GM08714 (cell line): Measurements from ENCODE around the gene KCNK10.

Source experiments
- H3K4me3 ChIP-seq: fragments of 200-500 bp; sonication (Bioruptor generic); 2 replicates; pipeline ENCODE4 v1.5.1; 2014; ENCODE audit warnings: mild to moderate bottlenecking, low read length, inconsistent platforms
- ZNF274 ChIP-seq: IDR thresholded peaks from 2 replicates; pipeline ENCODE4 v1.6.1; 2012; ENCODE audit warnings: mild to moderate bottlenecking, low read depth, low read length

The KCNK10 gene

GRCh38 chr14:88184956-88185355 is 138.1 kb downstream of the KCNK10 start:
- no peak overlapping the region for H3K4me3 ChIP-seq
- no peak for TF ChIP-seq ZNF274

GRCh38 chr14:88181072-88181471 is 142.0 kb downstream of the KCNK10 start:
- H3K4me3 ChIP-seq: no peak overlapping the region
- TF ChIP-seq ZNF274: no peak

DNA sequence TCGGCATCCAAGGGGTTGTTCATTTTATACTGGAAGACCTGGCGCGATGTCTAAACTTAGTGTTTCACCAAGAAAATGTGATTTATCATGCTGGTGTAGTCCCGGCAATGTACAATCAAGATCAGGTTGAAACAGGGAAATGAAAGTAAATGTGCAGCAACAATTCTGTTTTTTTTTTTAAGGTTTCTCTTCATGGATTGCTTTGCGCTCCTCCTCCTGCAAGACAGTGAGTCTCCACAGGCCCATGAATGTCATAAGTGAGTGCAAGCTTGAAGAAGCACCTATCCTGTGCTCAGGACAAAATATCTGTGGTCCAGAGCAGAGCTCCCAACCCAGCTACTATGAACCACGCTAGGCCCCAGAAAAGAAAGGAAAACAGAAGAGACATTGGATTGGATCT is 143.4 kb downstream of the KCNK10 start:
- no peak for TF ChIP-seq ZNF274
- H3K4me3 ChIP-seq: no peak overlapping the region

GRCh38 chr14:88170333-88170732 is 152.7 kb downstream of the KCNK10 start:
- no peak for TF ChIP-seq ZNF274
- H3K4me3 ChIP-seq: no peak overlapping the region

GRCh38 chr14:88168498-88169165 is 154.4 kb downstream of the KCNK10 start:
- no peak for TF ChIP-seq ZNF274
- no peak overlapping the region for H3K4me3 ChIP-seq

DNA sequence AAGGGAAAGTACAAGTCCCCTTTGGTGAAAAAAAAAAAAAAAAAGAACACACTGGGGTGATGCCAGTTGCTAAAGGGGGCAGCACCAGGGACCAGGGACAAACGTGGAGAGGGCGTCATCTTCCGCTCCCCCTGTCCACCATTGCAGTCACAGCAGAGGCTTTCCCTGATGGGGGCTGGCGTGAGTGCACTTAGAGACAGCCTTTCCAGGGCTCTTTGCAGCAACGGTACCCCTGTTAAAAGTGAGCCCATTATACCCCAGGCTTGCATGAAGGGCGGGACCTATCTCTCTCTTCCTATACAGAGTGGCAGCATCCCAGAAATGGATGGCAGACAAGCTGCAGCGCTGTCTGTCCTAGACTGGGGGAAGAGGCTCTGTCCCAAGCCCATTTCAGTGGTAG is 155.0 kb downstream of the KCNK10 start:
- H3K4me3 ChIP-seq: no peak overlapping the region
- TF ChIP-seq ZNF274: no peak

DNA sequence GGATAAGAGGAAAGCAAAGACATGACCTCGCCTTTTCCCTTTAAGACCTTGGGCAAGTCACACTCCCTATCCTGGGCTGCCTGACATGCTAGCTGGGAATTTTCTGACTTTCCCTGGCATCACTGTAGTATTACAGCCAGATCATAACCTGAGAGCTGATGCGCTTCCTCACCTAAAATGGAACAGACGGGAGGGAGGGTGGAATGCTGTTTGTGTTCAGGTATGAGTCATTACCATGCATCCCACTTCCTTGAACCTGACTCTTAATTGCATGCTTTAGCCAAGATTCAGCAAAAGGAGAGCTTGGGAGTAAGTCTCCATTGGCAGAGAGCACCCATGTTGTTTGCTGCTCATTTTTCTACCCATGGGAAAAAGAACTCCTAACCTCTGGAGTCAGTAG is 156.5 kb downstream of the KCNK10 start:
- no peak overlapping the region for H3K4me3 ChIP-seq

GRCh38 chr14:88164906-88165534 is 158.0 kb downstream of the KCNK10 start:
- H3K4me3 ChIP-seq: no peak overlapping the region
- no peak for TF ChIP-seq ZNF274

More for the DNA sequence above, 156.5 kb downstream of the KCNK10 start:
- no peak for TF ChIP-seq ZNF274

DNA sequence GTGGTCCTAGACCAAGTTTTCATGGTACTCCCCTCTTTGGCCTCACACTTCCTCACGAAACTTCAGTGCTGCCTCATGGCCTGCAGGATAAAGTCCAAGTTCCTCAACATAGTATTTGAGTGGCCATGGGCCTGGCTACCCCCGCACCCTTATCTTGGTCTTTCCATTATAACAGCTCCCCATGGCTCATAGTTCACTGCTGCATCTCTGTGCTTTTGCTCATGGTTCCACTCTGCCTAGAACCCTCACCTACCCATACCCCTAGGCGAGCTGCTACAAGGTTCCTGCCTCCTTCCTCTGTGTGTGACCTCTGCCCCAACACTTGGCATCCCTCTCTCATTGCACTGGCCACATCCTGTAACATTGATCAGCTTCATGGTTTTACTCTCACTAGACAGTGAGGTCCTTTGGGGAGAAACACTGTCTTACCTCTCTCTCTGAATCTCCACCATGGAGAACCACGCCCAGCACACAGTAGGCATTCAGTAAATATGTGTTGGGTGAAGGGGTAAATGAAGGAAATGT is 159.3 kb downstream of the KCNK10 start:
- H3K4me3 ChIP-seq: no peak overlapping the region
- TF ChIP-seq ZNF274: no peak

DNA sequence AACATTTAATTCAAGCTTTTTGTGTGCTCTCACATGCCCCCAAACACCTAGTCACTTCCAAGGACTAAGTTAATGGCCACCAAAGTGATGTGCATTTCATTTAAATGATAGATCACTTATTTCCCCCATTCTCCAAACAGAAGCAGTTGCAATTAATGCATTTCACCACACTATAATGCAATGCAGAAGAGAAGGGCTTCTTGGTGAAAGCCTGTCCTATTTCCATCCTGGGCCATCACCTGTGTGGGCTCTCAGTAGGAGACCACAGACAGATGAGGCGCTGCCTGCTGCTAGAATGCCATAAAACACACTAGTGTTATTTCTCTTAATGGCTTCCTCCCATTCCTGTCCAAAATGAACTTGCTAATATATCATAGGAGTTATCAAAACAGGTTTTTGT is 166.9 kb downstream of the KCNK10 start:
- TF ChIP-seq ZNF274: no peak
- H3K4me3 ChIP-seq: no peak overlapping the region

DNA sequence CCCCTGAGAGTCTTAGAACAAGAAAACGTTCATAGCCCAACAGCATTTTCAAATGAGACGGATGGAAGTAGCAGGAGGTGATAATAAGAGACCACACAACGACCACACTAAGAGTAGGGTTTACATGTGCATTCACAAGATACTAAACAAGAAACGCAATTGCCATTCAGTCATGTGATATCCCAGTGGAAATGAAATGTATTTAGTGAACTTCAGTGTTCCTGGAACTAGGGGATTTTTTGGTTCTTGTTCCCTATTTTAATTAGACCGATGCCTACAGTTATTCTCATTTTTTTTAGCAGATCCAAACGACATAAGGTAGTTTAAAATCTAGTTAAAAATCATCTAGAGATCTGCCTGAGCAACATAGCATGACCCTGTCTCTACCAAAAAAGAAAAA is 168.1 kb downstream of the KCNK10 start:
- no peak overlapping the region for H3K4me3 ChIP-seq
- TF ChIP-seq ZNF274: no peak

DNA sequence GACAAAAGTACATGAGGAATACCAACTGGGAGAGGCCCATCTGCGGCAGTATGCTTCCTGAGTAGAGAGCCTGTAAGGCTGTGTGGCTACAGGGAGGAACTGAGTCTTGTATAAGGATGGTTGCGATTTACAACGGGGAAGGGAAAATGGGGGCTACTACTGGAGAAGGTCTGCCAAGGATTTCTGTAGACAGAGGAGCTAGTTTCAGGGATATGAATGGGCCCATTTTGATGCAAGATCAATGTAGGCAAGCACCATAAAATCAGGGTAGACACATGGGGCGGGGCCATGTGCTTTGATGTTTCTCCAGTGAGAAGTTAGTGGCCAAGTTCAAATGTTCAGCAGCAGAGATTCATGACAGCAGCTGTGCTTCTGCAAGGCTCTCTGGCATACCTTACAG is 168.7 kb downstream of the KCNK10 start:
- TF ChIP-seq ZNF274: no peak
- no peak overlapping the region for H3K4me3 ChIP-seq

- H3K4me3 ChIP-seq: no peak overlapping the region
- no peak for TF ChIP-seq ZNF274
Measured at GRCh38 chr14:88146881-88147649, 176.0 kb downstream of the KCNK10 start.

DNA sequence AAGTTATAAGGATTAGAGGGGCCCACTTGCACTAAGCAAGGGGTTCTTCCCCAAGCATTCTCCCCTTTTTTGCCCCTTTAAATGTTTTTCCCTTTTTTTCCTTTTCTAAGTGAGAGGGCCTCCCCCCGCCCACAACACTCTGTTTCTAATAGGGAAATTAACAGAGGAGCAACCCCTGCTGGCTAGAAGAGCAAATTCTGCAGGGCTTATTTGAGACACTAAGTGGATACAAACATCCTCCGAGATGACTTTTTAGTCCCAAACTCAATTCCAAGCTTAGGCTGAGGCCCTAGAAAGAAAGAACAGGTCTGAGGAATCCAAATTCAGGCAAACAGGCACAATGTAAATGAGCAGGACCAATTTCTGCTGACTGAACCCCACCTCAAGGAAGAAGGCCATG is 179.3 kb downstream of the KCNK10 start:
- H3K4me3 ChIP-seq: no peak overlapping the region
- no peak for TF ChIP-seq ZNF274

DNA sequence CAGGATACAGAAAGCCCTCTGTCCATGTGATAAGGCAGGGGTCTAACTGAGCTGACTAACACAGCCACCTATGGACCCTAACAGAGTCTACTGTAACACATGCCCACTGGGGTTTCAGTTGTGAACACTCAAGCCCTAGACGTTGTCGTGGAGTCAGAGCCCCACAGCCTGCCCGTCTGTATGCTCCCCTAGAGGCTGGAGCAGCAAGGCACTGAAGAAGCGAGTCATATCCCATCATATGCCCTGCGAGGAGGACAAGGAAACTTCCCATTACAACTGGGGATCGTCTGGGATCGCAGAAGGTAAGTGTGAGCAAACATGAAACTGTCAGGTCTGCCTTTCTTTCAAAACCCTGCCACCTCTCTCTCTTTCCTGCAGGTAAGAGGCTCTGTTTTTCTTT is 180.1 kb downstream of the KCNK10 start:
- no peak for TF ChIP-seq ZNF274
- no peak overlapping the region for H3K4me3 ChIP-seq
